ENCODE measurements around the gene CATSPERB. TPM values are rescaled to one million over a fixed set of nuclear protein-coding genes. Genes with fewer than 3 reads are reported as not detected.
"Not testable (repeated sequence)": the region's sequence is repeated elsewhere in the genome, so short reads cannot be mapped to it uniquely, and the experiment has no call there.

Gene CATSPERB
- total RNA-seq, 1 donor from 2014 or later = 1.6 TPM

GRCh38 chr14:91606851-91607250, 125.0 kb downstream of the CATSPERB start:
- DNase-seq = no peak
- intact Hi-C loops (cut with DNase I) = no loop called here
- no peak for ATAC-seq (ENCODE audit: poor library complexity)

GRCh38 chr14:91604611-91605010, 127.3 kb downstream of the CATSPERB start:
- intact Hi-C loops (cut with DNase I); DNase-seq; ATAC-seq (ENCODE audit: poor library complexity): not testable (repeated sequence)

DNA sequence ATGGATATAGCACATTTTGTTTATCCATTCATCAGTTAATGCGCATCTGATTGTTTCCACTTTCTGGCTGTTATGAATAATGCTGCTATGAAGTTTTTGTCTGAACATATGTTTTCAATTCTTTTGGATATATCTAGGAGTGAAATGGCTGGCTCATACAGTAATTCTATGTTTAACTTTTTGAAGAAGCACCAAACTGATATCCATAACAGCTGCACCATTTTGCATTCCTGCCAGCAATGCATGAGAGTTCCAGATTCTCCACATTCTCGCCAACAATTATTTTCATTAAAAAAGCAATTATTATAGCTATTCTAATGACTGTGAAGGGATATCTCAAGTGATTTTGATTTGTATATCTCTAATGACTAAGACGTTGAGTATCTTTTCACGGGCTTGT, 131.9 kb downstream of the CATSPERB start:
- no peak for DNase-seq

DNA sequence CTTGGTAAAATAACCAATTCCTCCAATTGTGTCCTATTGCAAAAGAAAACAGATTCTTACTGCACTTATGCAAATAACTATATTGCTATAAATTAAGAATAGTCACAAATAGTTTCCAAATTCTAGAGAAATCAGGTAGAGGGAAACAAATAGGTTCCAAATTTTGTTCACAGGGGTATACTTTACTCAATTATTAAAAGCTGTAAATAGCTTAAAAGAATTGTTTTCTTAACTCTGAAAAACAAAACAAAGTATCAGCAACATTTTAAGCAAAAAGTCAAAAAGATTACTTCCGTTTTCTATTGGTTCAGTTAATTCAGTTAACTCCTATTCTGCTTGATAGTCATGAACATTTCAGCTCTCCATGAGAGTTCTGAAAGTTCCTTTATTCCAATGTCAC, 136.2 kb downstream of the CATSPERB start:
- no peak for DNase-seq
- intact Hi-C loops (cut with DNase I) = no loop called here
- no peak for ATAC-seq (ENCODE audit: poor library complexity)

More for the DNA sequence above, 131.9 kb downstream of the CATSPERB start:
- ATAC-seq (ENCODE audit: poor library complexity) = no peak
- intact Hi-C loops (cut with DNase I) = no loop called here

DNA sequence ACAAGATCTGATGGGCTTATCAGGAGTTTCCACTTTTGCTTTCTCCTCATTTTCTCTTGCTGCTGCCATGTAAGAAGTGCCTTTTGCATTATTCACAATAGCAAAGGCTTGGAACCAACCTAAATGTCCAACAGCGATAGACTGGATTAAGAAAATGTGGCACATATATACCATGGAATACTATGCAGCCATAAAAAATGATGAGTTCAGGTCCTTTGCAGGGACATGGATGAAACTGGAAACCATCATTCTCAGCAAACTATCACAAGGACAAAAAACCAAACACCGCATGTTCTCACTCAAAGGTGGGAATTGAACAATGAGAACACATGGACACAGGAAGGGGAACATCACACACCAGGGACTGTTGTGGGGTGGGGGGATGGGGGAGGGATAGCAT, 137.9 kb downstream of the CATSPERB start:
- ATAC-seq (ENCODE audit: poor library complexity); intact Hi-C loops (cut with DNase I); DNase-seq: not testable (repeated sequence)

DNA sequence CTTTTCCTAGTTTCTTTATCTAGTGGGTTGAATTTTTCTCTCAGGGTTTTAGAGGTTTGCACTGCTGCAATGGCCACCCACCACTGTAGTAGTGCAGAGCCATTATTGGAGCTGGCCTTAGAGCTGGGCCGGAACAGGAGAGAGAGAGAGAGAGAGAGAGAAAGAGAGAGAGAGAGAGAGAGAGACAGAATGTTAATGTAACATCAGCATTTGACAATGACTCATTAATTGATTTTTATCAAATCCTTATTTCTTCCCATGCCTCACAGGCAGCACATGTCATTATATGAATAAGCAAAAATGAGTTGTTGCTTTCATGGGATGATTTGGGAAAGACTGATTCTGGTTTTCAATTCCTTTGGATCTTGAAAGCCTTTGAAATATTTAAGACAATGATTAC, 145.5 kb downstream of the CATSPERB start:
- intact Hi-C loops (cut with DNase I) = no loop called here
- no peak for DNase-seq
- no peak for ATAC-seq (ENCODE audit: poor library complexity)

DNA sequence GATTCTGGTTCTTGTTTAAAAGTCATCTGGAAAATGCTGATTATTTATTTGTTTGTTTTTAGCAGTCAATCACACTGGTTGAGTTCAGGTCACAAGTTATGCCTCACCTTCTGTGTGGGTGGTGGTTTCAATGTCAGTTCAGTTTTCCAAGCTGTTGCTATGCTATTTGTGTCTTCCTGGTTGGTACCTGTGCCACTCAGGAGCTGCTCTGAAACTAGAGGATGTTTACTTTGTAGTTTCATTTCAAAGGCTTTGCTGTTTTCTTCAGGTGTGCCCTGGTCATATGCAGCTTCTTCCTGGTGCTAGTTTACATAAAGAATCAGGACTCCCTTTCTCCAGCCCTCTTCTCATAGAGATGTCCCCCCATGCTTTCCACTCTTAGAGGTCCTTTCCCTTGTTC, 146.0 kb downstream of the CATSPERB start:
- intact Hi-C loops (cut with DNase I) = no loop called here

DNA sequence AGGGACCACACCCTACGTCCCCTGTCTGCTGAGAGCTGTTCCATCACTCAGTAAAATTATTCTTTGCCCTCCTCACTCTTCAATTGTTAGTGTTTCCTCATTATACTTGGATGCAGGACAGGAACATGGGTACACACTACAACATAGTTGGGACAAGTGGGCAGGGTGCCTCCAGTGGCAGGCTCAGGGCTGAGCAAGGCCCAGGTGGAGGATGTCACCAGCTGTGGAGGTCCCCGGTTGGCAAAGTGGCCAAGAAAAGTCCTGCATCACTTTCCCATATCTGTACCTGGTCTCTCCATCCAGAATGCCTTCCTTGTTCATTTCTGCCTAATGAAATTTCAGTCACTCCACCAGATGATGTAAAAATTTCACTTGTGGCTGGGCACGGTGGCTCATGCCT, 149.1 kb downstream of the CATSPERB start:
- ATAC-seq (ENCODE audit: poor library complexity) = no peak
- DNase-seq = no peak
- intact Hi-C loops (cut with DNase I) = no loop called here

More for the DNA sequence above, 146.0 kb downstream of the CATSPERB start:
- DNase-seq (no peak), ATAC-seq (ENCODE audit: poor library complexity) (no peak)

DNA sequence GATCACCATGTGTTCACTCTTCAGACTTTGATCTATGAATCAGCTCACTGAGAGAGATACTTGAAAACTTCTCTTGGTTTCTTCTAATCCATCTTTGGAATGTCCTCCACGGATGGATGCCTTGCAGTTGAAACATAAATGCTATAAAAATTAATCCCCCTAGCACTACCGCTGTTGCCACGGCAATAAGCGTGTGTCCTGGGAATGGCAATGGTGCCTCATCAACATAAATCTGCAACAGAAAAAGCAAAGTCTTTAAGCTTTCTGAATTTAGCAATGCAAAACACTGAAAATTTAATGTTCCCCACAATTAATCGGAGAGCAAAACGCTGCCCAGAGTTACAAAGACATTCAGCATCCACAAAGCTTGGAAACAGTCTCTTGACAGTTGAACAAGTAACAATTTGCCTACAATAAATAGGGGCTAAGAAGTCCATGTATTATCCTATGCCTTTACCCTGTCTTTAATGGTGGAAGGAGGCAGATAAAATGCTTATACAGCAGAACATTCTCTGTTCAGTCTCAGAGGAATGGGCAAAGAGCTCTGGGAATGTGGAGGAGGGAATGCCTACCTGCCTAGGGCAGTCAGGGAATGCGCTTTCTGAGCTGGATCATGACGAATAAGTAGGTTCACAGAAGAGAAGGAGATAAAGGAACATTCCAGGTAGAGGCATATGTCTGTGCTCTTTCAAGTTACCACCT, 150.9 kb downstream of the CATSPERB start:
- intact Hi-C loops (cut with DNase I) = no loop called here
- DNase-seq = no peak
- no peak for ATAC-seq (ENCODE audit: poor library complexity)

DNA sequence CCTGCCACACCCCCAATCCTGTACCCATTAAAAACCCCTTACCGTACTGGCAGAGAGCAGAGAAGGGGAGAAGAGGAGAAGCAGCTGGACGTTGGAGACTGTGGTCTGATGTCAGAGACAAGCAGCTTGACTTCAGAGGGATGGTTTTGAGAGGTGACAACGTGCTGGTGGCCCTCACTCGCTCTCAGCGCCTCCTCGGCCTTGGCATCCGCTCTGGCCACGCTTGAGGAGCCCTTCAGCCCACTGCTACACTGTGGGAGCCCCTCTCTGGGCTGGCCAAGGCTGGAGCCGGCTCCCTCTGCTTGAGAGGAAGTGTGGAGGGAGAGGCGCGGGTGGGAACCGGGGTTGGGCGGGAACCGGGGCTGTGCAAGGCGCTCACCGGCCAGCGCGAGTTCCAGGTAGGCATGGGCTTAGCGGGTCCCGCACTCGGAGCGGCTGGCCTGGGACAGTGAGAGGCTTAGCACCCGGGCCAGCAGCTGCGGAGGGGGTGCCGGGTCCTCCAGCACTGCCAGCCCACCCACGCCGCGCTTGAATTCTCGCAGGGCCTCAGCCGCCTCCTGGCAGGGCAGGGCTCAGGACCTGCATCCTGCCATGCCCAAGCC, 154.2 kb downstream of the CATSPERB start:
- intact Hi-C loops (cut with DNase I) = no loop called here
- no peak for ATAC-seq (ENCODE audit: poor library complexity)
- no peak for DNase-seq

- intact Hi-C loops (cut with DNase I) = no loop called here
- no peak for ATAC-seq (ENCODE audit: poor library complexity)
These were observed 156.2 kb downstream of the CATSPERB start for GRCh38 chr14:91575469-91576208.

DNA sequence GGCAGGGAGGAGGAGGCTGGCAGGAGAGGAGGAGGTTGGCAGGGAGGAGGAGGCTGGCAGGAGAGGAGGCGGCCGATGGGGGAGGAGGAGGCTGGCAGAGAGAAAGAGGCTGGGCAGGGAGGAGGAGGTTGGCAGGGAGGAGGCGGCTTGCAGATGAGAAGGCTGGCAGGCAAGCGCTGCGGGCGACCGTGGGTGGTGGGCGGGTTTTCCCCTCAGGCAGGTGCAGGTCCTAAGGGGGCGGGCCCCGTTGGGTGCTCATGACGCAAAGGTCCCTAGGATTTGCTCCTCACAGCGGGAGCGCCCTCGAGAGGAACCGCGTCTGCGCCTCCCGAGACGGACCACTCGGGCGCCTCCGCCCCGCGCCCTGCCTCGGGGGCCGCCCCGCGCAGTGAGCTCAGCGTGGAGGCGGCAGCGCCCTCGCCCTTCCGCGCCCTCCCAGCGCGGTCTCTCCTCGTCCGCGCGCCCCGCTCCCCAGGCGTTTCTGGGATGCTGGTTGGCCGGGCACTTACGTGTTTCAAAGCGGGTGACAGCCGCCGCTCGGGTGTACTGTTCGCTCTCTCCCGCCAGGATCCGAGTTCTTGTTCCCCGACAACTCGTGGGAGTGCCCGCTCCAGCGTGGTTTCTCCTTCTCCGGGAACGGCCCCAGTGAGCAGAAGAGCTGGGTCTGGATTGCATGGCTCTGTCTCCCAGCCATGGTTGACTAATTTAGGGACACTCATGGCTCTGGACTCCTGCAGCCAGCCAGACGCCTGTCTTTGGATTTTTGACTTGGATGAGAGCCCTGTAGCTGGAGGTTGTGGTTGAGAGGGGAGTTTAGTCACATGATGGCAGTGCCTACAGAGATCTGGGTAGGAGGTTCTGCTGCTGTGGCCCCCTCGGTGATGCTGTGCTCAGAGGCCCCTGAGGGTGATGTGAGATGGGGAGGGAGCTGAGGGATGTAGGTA, 157.7 kb downstream of the CATSPERB start:
- intact Hi-C loops (cut with DNase I) = no loop called here
- DNase-seq = peak; percentile 50
- peak; percentile 75 for ATAC-seq (ENCODE audit: poor library complexity)

More at GRCh38 chr14:91575469-91576208, 156.2 kb downstream of the CATSPERB start:
- no peak for DNase-seq

- intact Hi-C loops (cut with DNase I) = no loop called here
These were observed 158.4 kb downstream of the CATSPERB start for GRCh38 chr14:91573528-91573893.

DNA sequence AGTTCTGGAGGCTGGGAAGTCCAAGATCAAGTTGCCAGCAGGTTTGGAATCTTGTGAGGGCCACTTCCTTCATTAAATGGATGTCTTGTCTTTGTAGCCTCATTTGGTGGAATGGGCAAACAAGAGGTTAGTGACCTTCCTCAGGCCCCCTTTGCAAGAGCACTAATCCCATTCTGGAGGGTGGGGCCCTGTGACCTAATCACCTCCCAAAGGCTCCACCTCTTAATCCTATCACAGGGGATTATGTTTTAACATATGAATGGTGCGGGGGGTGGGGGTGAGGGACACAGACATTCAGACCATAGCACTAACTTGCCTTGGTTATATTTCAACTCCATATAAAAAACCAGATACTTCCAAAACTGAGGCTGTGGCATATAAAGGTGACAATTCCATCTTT, 161.9 kb downstream of the CATSPERB start:
- intact Hi-C loops (cut with DNase I) = no loop called here
- DNase-seq (no peak), ATAC-seq (ENCODE audit: poor library complexity) (no peak)

More at GRCh38 chr14:91573528-91573893, 158.4 kb downstream of the CATSPERB start:
- ATAC-seq (ENCODE audit: poor library complexity) (no peak), DNase-seq (no peak)

GRCh38 chr14:91569301-91569700, 162.6 kb downstream of the CATSPERB start:
- DNase-seq (no peak), ATAC-seq (ENCODE audit: poor library complexity) (no peak)
- intact Hi-C loops (cut with DNase I) = no loop called here

DNA sequence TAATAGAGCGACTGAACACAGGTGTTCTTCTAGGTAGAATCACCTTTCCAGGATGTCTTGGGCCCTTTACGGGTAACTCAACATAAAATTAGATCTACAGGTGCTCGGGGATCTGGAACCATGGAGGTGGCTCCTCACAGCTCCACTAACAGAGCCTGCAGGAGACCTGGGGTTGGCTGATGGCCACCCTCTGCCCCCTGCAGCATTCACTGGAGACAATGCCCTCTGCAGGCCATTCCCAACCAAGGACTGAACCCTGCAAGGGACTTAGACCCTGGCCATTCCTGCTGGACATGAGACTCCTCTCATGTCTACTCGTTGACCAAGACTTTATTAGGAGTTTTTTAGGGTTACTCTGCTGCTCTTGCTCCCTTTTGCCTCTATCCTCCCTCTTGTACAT, 163.3 kb downstream of the CATSPERB start:
- DNase-seq = no peak
- no peak for ATAC-seq (ENCODE audit: poor library complexity)
- intact Hi-C loops (cut with DNase I) = no loop called here

DNA sequence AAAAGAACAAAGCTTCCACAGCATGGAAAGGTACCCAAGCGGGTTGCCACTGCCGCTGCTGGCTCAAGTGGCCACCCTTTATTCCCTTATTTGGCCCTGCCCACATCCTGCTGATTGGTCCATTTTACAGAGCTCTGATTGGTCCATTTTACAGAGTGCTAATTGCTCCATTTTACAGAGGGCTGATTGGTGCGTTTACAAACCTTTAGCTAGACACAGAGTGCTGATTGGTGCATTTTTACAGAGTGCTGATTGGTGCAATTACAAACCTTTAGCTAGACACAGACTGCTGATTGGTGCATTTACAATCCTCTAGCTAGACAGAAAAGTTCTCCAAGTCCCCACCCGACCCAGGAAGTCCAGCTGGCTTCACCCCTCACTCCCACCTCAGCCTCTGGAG, 164.1 kb downstream of the CATSPERB start:
- ATAC-seq (ENCODE audit: poor library complexity); intact Hi-C loops (cut with DNase I); DNase-seq: not testable (repeated sequence)

DNA sequence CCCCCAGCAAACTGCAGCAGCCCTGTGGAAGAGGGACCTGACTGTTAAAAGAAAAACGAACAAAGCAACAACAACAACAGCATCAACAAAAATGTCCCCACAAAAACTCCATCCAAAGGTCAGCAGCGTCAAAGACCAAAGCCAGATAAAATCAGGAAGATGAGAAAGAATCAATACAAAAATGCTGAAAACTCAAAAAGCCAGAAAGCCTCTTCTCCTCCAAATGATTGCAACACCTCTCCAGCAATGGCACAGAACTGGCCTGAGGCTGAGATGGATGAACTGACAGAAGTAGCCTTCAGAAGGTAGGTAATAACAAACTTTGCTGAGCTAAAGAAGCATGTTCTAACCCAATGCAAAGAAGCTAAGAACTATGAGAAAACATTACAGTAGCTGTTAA, 176.4 kb downstream of the CATSPERB start:
- ATAC-seq (ENCODE audit: poor library complexity) (no peak), DNase-seq (no peak)
- intact Hi-C loops (cut with DNase I) = no loop called here
